Islet of Langerhans (tissue), 1 donor: Measurements from ENCODE around the gene MEF2B.
"Not testable (repeated sequence)": the region's sequence is repeated elsewhere in the genome, so short reads cannot be mapped to it uniquely, and the experiment has no call there.

Experiments
- FAIRE-seq: peaks from one replicate; lab custom pipeline; 2011; peaks lifted over from hg19 to GRCh38; lab: Jason Lieb, UNC

MEF2B gene

DNA sequence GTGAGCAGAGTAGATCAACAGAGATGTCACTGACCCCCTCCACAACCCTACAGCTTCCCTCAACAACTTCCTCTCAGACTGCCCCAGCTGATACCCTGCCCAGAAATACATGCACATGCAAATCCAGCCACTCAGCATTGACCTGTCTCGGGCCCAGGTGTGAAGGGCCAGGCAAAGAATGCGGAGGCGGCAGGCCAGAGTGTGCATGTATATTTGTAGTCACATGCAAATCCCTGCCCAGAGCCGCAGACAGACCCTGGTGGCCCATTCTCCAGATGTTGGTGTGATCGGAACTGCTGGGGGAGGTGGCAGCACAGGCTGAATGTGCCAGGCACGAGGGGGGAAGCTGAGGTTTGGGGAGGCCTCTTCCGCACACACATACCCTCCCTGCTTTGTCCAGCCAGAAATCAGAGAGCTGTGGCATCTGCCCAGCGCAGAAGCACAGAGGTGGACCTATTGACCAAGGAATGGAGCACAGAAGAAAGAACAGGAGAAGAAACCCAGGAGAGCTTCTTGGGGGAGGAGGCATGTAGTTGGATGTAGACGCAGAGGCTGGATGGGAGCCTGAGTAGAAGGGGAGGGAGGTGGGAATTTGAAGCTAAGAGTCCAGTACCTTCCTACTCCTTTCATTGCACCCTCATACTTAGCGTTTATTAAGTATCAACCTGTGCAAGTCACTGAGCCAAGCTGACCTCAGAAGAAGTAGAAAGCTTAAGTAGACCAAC lies 14.4 kb downstream of the MEF2B start:
- no peak for FAIRE-seq

DNA sequence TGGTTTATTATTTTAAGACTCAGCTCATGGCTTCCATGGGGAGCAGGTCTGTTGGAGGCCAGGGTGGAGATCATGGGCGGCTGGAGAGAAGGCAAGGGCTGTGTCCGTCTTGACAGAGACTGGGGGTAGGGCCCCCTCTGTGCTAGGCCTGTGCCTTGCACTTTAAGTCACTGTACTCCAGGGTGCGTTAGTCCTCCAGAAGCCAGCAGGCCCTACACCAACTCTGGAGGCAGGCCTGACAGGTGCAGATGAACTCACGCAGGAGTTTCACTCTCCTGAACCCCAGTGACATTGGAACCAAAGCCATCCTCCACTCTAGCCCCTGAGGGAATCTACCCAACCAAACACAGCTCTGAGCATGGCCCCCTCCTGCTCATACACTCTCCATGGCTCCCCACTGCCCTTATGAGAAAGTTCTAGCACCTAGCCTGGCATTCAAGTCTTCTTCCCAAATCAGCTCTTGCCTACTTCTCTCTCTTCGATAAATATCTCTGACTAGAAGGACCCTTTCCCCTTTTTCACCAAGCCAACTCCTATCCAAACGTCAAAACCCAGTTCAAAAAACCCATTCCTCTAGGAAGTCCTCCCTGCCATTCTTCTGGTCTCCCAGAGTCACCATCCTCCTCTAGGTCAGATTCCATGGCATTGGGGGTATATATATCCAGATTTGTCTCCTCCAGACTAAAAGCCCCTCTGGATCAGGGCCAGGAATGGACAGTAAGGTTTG lies 15.1 kb downstream of the MEF2B start:
- FAIRE-seq: no peak

DNA sequence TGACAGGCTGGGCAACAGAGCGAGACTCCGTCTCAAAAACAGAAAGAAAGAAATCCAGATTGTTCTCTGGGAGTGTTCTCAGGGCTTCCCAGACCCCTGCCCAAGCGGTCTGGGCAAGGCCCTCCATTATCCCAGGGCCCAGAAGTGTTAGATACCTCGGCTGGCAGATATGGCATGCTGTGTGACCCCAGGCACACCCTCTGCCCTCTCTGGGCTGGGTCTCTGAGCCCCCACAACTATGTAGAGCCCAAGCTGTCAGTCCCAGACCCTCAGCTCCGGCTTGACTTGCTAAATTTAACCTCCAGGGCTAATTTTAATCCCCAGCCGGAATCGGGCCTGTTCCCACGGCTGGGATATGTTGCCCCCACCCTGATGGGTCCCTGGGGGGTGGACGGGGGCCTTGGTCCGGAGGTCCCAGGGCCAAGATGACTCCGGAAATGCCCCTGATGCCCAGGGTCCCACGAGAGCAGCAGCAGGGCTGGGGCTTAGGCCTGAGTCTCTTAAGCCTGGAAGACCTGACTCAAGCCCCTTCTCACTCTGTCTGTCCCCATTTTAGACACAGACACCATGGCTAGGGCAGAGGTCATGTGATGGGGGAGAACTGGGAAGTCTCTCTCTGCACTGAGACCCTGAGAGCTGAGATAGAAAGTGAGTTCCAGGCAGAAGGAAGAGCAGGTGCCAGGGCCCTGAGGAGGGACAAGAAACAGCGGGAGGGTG lies 17.2 kb downstream of the MEF2B start:
- no peak for FAIRE-seq

DNA sequence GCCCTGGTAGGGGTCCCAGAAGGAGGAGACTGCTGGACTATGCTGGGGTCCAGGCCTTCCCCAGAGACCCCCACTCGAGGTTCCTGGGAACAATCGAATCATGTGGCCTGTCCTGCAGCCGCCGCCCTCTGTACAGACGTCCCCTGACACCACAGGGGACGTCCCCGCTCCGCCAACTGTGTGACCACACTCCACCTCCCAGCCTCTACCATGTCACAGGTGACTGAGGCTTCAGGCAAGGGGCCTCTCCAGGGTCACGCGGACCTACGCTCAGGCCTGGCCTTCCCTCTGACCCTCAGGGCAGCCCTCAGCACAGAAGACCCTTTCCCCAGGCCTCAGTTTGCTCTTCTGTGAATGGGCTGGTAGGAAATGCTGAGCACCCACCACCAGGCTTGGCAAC lies 18.6 kb downstream of the MEF2B start:
- no peak for FAIRE-seq

DNA sequence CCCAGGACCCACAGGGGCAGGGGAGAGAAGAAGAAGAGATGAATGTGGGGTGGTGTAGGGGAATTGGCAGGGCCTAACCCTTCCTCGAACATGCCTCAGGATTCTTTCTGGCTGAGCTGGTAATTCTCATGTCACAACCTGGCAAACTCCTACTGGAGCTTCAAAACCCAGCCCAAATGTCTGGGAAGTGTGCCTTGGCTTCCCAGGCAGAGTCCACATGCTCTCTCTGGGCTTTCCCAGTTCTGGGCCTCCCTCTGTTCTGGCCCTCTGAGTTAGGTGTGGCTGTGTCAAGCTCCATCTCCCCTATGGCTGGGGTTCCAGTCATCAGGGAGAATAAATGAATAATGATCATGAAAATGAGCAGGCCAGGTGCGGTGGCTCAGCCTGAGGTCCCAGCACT lies 20.6 kb downstream of the MEF2B start:
- no peak for FAIRE-seq

DNA sequence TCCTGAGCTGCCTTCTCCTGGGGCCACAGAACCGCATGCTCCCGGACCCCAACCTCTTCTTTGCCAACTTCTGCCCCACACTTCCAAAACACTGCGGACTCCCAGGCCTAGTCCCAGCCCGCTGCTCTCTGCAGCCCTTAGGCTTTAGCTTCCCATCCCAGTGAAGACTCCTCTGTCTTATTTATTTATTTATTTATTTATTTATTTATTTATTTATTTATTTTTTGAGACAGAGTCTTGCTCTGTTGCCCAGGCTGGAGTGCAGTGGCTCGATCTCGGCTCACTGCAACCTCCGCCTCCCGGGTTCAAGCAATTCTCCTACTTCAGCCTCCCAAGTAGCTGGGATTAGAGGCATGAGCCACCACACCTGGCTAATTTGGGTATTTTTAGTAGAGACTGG lies 21.6 kb downstream of the MEF2B start:
- not testable (repeated sequence) for FAIRE-seq

DNA sequence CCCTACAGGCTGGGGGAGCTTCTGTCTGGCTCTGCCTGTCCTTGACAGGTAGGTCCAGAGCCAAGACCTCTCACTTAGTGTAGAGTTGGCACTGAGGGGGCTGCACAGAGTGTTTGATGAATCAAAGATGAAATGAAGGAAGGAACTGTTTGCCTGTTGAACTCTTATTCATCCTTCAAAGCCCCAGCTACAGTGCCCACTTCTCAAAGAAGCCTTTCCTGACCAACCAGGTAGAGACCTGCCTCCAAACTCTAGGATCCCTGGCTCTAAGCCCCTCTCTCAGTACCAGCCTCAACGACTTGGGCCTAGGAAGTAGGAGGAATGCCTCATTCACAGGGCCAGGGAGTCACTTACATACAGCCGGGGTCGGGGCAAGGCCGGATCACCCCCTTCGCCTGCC lies 22.7 kb downstream of the MEF2B start:
- no peak for FAIRE-seq

DNA sequence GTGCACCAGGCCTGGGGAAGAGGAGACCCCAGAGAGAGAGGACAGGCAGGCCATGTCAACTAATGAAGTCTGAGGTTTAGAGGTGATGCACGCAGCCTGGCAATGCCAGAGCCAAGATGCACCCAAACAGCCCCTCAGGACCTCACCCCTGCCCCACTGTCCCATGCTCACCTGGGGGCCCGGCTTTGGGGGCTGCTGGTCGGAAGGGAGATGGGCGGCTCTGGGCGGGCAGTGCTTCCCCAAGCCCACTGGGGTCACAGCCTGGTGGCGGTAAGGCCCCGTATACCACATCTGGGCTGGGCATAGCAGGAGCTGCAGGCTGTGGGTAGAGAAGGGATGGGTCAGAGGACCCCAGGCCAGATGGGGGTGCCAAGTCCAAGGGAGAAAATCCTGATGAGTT lies 23.2 kb downstream of the MEF2B start:
- no peak for FAIRE-seq

DNA sequence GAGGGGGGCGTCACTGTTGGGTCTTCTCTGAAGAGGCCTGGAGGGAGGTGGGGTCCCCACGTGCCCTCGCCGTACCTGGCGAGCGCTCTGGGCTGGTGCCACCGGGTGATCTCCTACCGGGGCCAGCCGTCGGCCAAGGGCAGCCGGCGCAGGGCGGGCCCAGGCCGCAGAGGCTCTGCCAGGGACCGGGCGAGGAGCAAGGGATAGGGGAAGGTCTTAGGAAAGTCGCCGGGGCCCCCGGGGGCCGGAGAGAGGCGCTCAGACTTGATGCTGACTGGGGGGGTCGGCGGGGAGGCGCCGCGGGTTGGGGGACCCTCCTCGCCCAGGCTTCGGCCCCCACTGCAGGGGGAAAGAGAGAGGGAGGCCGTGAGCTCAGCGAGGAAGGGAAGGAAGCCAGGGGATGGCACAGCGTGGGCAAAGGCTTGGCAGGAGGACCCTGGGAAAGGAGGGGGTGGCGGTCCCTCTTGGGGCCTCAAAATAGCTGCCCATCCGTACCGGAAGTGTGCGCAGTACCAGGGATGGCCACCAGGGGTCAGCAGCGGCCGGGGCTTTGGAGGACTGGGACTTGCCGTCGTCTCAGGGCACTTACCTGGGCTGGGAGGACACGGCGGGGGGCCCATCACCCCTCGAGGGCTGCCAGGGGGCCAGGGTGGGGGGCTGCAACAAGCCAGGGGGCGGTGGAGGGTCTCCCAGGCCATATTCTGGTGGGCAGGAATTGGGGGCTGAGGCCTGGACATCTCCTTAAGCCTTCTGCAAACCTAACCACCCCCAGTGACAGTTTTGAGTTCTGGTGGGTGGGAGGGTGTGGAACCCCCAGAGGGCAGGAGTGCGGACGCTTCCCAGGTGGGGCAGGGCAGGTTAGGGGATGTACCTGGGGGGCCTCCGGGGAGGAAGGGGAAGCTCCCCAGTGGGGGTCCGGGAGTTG lies 24.1 kb downstream of the MEF2B start:
- no peak for FAIRE-seq

DNA sequence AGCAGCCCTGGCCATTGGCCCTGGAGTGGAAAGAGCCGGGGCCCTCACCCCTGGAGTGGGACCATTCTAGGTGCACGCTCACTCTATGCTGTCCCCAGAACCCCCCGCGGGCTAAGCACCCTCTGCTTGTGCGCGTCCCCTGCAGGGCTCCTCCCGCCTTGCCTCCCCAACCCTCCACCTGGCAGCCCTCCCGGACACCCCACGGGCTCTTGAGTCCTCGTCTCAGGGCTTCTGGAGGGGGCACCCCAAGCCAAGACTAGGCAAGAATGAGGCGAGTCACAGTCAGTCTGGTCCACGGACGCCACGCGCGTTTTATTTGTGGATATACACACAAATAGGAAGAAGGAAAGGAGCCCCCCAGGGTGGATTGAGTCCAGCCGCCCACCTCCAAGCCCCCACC lies 24.8 kb downstream of the MEF2B start:
- FAIRE-seq: no peak

DNA sequence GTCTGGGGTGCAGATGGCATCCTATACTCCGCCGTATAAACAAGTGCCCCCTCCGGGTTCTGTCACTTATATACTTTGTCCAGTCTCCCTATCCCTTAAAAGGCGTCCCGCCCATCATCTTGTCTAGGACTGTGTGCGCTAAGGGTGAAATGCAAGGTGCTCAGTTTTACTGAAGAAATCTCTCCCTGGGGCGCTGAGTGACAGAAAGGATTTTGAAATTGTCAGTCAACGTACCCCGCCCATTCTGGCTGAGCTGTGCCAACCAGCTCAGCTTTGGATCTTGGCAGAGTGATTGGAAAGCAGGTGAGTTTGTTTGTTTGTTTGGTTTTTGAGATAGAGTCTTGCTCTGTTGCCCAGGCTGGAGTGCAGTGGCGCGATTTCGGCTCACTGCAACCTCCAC lies 27.7 kb downstream of the MEF2B start:
- no peak for FAIRE-seq

DNA sequence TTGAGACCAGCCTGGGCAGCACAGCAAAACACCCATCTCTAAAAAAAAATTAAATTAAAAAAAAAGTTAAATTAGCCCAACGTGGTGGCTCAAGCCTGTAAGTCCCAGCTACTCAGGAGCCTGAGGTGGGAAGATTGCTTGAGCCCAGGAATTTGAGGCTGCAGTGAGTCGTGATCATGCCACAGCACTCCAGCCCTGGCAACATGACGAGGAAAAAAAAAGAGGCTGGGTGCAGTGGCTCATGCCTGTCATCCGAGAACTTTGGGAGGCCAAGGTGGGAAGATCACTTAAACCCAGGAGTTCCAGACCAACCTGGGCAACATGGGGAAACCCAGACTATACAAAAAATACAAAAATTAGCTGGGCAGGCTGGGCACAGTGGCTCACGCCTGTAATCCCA lies 29.6 kb downstream of the MEF2B start:
- FAIRE-seq: no peak

DNA sequence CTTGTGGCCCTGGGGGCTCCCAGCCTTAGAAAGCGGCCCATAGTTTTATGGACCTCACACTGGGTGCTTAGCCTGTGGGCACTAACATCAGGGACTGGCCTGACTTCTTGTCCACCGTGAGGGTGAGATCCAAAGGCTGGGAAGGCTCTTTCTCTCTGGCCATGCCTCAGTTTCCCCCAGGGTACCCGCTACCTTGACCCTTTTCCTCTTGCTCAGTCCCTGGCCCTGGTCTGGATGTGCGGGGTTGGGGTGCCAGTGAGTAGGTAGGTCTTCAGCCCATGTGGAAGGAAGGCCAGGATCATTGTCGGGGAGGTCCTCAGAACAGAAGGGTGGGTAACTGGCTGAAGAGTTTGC lies 30.2 kb downstream of the MEF2B start:
- FAIRE-seq: no peak

DNA sequence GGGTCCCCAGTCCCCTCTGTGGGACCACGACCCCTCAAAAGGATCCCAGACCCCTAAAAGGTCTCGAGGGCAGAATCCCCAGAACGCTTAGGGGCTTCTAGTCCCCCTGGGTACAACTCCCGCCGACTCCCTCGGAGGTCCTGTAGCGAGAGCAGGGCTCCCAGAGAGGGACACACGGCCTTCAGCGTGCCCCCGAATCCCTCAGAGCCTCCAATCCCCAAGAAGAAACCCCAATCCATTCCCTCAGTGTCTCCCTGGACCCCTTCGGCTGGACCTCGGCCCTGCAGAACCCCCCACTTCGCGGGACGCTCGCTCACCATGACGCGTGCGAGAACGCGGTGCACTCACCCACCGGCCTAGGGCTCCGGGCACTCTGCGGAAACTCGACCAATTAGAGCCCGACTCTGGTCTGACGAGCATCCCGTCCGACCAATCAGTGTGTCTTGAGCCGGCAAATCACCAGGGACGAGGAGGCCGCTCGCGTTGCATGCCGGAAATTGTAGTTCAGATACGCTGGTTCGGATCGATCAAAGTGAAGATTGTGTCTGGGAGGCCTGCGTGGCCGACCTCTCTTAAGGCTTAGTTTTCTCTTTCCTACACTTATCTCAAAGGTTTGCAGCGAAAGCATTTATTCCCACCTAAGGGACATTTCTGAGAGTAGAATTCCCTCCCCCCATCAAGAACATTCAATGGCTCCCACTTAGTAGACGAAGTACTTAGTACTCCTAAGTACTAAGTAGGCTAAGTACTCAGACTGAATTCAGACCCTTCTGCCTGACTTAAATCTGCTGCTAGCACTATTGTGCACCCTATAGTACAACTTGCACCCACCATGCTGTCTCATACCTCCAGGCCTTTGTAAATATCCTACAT lies 31.7 kb downstream of the MEF2B start, which contains the start of gene TMEM161A:
TSS of gene TMEM161A (minus strand) at position 370 of the 873 bp plus-strand sequence. CDS start at position 320, 50 bp downstream.
- FAIRE-seq: peak; percentile 96

DNA sequence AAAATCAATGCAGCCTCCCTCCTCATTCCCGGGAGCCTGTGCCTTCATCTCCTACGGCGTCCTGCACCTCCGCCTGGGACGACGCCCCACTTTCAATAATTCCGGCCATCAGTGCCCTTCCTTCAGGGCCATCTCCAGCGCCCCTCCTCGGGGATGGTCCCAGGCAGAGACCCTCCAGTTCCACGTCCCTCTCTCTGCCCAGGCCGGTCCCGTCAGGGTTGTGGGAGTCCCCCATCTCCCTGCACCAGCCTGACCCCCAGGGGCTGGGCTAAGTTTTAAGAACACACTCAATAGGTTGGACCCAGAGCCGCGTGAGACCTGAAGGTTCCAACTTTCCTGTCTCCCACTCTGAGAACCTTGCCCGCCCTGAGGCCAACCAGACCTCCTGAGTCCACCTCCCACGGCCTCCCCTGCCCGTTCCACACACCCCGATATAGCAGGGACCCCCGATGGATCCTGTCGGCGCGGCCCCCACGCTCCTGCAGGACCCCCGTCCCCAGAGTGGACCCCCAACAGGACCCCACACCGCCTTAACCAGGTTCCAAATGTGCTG lies 32.4 kb downstream of the MEF2B start:
- FAIRE-seq: no peak

DNA sequence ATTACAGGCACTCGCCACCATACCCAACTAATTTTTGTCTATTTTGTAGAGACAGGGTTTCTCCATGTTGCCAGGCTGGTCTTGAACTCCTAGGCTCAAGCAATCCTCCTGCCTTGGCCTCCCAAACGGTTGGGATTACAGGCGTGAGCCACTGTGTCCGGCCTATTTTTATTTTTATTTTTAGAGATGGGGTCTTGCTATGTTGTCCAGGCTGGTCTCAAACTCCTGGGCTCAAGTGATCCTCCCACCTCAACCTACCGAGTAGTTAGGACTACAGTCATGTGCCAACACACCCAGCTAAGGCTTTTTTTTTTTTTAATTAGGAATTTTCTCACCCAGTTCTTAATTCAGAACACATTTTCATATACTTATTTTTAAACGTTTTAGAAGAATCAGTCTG lies 34.4 kb downstream of the MEF2B start:
- not testable (repeated sequence) for FAIRE-seq

DNA sequence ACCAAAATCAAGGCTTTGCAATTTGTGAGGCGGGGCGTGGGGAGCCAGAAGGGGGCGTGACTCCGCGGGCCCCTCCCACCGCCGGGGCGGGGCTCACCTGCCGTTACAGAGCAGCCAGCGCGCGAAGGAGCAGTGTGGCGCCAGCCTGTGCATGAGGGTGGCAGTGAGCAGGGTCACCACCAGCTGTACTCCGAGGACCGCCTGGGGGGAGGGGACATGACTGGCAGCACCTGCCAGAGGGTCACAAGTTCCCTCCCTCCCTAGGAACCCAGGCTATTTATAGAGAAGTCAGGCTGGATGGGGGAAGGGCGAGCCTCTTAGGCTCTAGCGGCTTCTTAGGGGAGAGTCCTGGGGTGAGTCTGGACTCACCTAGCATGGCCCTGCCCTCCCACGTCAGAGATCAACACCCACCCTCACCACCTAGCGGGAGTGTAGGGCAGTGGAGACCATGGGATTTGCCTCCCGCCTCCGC lies 35.3 kb downstream of the MEF2B start:
- no peak for FAIRE-seq

DNA sequence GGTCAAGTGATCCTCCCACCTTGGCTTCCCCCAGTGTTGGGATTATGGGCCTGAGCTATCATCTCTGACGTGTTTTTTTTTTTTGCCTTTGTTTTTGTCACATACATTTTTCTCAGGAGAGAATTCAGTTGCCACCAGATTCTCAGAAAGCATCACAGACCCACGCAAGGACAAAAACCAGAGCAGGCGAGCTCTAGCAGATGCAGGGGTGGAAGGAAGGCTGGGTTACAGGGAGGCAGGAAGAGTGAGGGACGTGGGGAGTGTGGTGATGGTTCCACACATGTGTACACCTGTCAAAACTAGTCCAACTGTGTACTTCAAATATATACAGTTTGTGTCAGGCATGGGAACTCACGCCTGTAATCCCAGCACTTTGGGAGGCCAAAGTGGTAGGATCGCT lies 36.1 kb downstream of the MEF2B start:
- FAIRE-seq: no peak

DNA sequence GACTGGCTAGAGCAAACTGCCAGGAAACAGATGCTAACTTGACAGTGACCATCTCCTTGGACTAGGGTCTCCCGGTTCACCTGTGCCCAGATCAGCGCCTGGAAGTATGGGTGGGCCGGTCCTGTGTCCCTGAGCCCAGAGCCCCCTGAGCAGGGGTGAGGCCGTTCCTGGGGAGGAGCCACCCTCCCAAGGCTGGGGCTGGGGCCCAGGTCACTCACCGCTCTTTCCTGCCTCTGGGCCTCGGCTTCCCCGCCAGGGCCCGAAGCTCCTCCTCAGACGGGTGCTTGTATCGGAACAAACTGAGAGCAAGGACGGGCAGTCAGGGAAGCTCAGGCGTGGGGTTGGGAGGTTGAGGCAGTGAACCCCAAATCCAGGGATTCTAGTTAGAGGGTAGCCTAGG lies 37.2 kb downstream of the MEF2B start:
- FAIRE-seq: no peak

DNA sequence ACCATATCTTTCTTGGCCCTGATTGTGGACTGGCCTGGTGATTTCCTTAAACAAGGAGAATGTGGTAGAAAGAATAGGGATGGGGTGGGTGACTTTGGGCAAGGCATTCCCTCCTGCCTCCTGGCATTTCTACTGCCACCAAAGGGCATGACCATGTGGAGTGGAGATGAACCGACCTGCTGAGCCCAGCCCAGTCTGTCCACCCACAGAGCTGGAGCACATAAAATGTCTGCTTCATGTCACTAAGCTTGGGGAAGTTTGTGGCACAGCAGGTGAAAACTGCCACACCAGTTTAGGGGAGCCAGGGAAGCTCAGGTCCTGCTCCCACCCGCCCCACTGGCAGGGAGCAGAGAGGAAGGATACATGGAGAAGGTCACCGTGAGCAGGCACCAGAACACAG lies 38.1 kb downstream of the MEF2B start:
- FAIRE-seq: no peak

DNA sequence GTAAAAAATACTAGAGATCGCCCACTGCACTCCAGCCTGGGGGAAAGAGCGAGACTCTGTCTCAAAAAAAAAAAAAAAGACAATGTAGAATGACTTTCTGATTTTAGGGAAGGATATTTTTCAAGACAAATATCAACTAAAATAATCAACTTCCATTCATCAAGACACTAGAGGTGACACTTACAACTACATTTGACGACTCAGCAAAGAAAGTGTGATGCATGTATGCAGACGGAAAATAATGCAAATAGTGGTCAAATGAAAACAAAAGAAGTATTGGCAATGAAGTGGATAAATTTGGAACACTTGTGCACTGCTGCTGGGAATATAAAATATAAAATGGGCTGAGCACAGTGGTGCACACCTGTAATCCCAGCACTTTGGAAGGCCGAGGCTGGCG lies 44.0 kb downstream of the MEF2B start:
- FAIRE-seq: no peak
